Measurements from ENCODE around the gene MFSD6. TPM values are rescaled to one million over a fixed set of nuclear protein-coding genes. Genes with fewer than 3 reads are reported as not detected.

Gene MFSD6
- polyA plus RNA-seq, 2 of the 4 experiments (the other 2 are of a cell fraction): 14.3 to 41.3 TPM

DNA sequence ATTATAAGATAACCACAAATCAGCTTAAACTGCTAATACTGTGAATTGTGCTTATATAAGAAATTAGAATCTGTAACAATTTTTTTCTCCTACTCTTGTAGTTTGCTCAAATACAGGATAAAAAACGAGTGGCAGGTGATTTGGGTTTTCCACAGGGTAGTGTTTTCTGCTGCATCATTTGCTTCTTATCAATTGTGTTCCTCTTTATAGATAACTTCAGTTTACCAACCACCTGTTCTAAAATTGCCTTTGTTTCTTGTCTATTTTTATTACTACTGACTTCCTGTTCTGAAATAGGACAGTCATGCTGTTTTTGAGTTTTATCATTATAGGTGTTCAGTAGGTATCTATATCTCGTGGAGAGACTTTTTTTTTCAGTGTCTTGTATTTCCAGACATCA is 56.9 kb downstream of the MFSD6 start:
- DNase-seq (ENCODE audit: low read depth in 1 of 2, low spot score in 1 of 2) (no peak), ATAC-seq (no peak), FAIRE-seq (no peak)
- CTCF ChIA-PET: no interaction called here
- WGBS (ENCODE audit: missing lambda C conversion rate): 59% methylated on average over 2 of the region's 2 CpGs
- H3K9me3 ChIP-seq: no peaks in the 10 kb centered on the region
- H3K4me1 ChIP-seq: peaks cover 37% of the 10 kb centered on the region
- H3K27ac ChIP-seq: no peak overlapping the region
- H3K4me3 ChIP-seq: no peak overlapping the region
- POLR2A ChIA-PET: no interaction called here
- no peak for TF ChIP-seq MAFK (IDR thresholded peaks at IDR 0.05; ENCODE audit: partially characterized antibody)
- TF ChIP-seq, protein P1, sequence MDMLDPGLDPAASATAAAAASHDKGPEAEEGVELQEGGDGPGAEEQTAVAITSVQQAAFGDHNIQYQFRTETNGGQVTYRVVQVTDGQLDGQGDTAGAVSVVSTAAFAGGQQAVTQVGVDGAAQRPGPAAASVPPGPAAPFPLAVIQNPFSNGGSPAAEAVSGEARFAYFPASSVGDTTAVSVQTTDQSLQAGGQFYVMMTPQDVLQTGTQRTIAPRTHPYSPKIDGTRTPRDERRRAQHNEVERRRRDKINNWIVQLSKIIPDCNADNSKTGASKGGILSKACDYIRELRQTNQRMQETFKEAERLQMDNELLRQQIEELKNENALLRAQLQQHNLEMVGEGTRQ (IDR thresholded peaks at IDR 0.05): no peak
- TF ChIP-seq, protein P2, sequence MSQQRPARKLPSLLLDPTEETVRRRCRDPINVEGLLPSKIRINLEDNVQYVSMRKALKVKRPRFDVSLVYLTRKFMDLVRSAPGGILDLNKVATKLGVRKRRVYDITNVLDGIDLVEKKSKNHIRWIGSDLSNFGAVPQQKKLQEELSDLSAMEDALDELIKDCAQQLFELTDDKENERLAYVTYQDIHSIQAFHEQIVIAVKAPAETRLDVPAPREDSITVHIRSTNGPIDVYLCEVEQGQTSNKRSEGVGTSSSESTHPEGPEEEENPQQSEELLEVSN (IDR thresholded peaks at IDR 0.05; ENCODE audit: borderline replicate concordance, low read depth): no peak
- TF ChIP-seq, protein P3, sequence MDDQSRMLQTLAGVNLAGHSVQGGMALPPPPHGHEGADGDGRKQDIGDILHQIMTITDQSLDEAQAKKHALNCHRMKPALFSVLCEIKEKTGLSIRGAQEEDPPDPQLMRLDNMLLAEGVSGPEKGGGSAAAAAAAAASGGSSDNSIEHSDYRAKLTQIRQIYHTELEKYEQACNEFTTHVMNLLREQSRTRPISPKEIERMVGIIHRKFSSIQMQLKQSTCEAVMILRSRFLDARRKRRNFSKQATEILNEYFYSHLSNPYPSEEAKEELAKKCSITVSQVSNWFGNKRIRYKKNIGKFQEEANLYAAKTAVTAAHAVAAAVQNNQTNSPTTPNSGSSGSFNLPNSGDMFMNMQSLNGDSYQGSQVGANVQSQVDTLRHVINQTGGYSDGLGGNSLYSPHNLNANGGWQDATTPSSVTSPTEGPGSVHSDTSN (IDR thresholded peaks at IDR 0.05): no peak
- TF ChIP-seq RARB (CRISPR knock-in tag; IDR thresholded peaks at IDR 0.05): no peak
- TF ChIP-seq BHLHE40 (IDR thresholded peaks at IDR 0.05; ENCODE audit: low read depth, low read length): no peak
- no peak for TF ChIP-seq RAD21 (conservative IDR thresholded peaks at IDR 0.05 in 1 of 2, IDR thresholded peaks at IDR 0.05 in 1 of 2)
- TF ChIP-seq NR3C1 (IDR thresholded peaks at IDR 0.05): no peak
- no peak for TF ChIP-seq CEBPB (IDR thresholded peaks at IDR 0.05)
- H3K4me2 ChIP-seq: no peak overlapping the region

DNA sequence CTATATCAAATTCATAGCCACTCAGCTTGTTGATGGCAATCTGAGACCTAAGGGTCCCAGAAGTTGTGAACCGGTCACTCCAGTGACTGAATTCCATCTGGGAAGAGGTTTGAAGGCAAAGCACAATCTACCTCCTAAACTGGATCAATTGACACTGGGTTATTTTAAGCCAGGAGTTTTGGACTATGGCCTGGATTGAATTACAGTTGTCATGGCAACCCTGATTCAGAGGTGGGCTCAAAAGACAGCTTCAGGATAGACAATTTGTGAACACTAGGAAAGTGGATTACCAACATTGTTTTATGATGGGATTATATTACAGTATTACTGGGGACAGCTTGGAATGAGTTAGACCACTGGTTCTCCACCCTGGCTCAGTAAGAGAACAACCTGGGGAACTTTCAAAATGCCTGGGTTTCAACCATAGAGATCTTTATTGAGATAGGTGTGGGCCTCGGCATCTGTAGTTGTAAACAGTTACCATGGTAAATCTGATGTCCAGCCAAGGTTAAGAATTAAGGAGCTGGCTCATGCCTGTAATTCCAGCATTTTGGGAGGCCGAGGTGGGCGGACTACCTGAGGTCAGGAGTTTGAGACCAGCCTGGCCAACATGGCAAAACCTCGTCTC is 58.8 kb downstream of the MFSD6 start:
- peaks cover 43% of the 10 kb centered on the region for H3K4me1 ChIP-seq
- TF ChIP-seq, protein P4, sequence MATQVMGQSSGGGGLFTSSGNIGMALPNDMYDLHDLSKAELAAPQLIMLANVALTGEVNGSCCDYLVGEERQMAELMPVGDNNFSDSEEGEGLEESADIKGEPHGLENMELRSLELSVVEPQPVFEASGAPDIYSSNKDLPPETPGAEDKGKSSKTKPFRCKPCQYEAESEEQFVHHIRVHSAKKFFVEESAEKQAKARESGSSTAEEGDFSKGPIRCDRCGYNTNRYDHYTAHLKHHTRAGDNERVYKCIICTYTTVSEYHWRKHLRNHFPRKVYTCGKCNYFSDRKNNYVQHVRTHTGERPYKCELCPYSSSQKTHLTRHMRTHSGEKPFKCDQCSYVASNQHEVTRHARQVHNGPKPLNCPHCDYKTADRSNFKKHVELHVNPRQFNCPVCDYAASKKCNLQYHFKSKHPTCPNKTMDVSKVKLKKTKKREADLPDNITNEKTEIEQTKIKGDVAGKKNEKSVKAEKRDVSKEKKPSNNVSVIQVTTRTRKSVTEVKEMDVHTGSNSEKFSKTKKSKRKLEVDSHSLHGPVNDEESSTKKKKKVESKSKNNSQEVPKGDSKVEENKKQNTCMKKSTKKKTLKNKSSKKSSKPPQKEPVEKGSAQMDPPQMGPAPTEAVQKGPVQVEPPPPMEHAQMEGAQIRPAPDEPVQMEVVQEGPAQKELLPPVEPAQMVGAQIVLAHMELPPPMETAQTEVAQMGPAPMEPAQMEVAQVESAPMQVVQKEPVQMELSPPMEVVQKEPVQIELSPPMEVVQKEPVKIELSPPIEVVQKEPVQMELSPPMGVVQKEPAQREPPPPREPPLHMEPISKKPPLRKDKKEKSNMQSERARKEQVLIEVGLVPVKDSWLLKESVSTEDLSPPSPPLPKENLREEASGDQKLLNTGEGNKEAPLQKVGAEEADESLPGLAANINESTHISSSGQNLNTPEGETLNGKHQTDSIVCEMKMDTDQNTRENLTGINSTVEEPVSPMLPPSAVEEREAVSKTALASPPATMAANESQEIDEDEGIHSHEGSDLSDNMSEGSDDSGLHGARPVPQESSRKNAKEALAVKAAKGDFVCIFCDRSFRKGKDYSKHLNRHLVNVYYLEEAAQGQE (IDR thresholded peaks at IDR 0.05): no peak
- TF ChIP-seq, protein P5, sequence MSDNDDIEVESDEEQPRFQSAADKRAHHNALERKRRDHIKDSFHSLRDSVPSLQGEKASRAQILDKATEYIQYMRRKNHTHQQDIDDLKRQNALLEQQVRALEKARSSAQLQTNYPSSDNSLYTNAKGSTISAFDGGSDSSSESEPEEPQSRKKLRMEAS (IDR thresholded peaks at IDR 0.05): no peak
- TF ChIP-seq RNF2 (IDR thresholded peaks at IDR 0.05; ENCODE audit: borderline replicate concordance, low read depth): no peak
- TF ChIP-seq, protein P6, sequence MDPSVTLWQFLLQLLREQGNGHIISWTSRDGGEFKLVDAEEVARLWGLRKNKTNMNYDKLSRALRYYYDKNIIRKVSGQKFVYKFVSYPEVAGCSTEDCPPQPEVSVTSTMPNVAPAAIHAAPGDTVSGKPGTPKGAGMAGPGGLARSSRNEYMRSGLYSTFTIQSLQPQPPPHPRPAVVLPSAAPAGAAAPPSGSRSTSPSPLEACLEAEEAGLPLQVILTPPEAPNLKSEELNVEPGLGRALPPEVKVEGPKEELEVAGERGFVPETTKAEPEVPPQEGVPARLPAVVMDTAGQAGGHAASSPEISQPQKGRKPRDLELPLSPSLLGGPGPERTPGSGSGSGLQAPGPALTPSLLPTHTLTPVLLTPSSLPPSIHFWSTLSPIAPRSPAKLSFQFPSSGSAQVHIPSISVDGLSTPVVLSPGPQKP (IDR thresholded peaks at IDR 0.05; ENCODE audit: low read depth, low read length): no peak
- TF ChIP-seq TP53 (CRISPR knock-in tag; IDR thresholded peaks at IDR 0.05): no peak
- TF ChIP-seq HEYL (CRISPR knock-in tag; IDR thresholded peaks at IDR 0.05): no peak
- no peak for TF ChIP-seq NFE2L2 (conservative IDR thresholded peaks at IDR 0.05; ENCODE audit: low read length)
- no peak for TF ChIP-seq ESRRA (IDR thresholded peaks at IDR 0.05; ENCODE audit: borderline replicate concordance, low read length)
- TF ChIP-seq HDAC2 (IDR thresholded peaks at IDR 0.05): no peak
- no peak for TF ChIP-seq HOXA7 (CRISPR knock-in tag; IDR thresholded peaks at IDR 0.05)
- ChIA-PET POLR2A (no interaction called here), CTCF (no interaction called here)
- FAIRE-seq (no peak), ATAC-seq (no peak), DNase-seq (ENCODE audit: low read depth in 1 of 2, low spot score in 1 of 2) (no peak)
- no peak overlapping the region for H3K4me3 ChIP-seq
- 88% methylated on average over 5 of the region's 5 CpGs for WGBS (ENCODE audit: missing lambda C conversion rate)
- no peak overlapping the region; a peak in 1 of 6 replicates for H3K27ac ChIP-seq
- H3K4me2 ChIP-seq: no peak overlapping the region
- H3K9me3 ChIP-seq: no peaks in the 10 kb centered on the region
